H9 (cell line): ENCODE results near the gene CHD6. TPM values are rescaled to one million over a fixed set of nuclear protein-coding genes. Genes with fewer than 3 reads are reported as not detected.

Experiments used
- DNase-seq: peaks from one replicate; pipeline ENCODE4 v3.0.0-alpha.2; 2017
- H2AFZ ChIP-seq: one replicate; pipeline ENCODE4 v1.6.1; 2013; ENCODE audit warnings: mild to moderate bottlenecking, low read length, control low read depth, moderate library complexity
- H2AK5ac ChIP-seq: 2 replicates; pipeline ENCODE4 v1.6.1; 2013; ENCODE audit warnings: low read length, control low read depth, mixed read lengths; ENCODE audit not compliant: insufficient read length
- H2BK120ac ChIP-seq: one replicate; pipeline ENCODE4 v1.6.1; 2013; ENCODE audit warnings: low read depth, mild to moderate bottlenecking, low read length, control low read depth, inconsistent platforms; ENCODE audit not compliant: poor library complexity, severe bottlenecking
- H2BK12ac ChIP-seq: 2 replicates; pipeline ENCODE4 v1.6.1; 2013; ENCODE audit warnings: low read length, control low read depth, mixed read lengths, low read depth; ENCODE audit not compliant: insufficient read length
- H2BK15ac ChIP-seq: 2 replicates; pipeline ENCODE4 v1.6.1; 2013; ENCODE audit warnings: low read depth, low read length, control low read depth
- H2BK20ac ChIP-seq: one replicate; pipeline ENCODE4 v1.6.1; 2013; ENCODE audit warnings: low read depth, mild to moderate bottlenecking, low read length, control low read depth, inconsistent platforms; ENCODE audit not compliant: poor library complexity, severe bottlenecking
- H2BK5ac ChIP-seq: 2 replicates; pipeline ENCODE4 v1.6.1; 2013; ENCODE audit warnings: low read length, control low read depth, mixed read lengths; ENCODE audit not compliant: insufficient read length
- H3K14ac ChIP-seq: 2 replicates; pipeline ENCODE4 v1.6.1; 2013; ENCODE audit warnings: low read length, control low read depth; ENCODE audit not compliant: insufficient read depth
- H3K18ac ChIP-seq: 2 replicates; pipeline ENCODE4 v1.6.1; 2013; ENCODE audit warnings: low read depth, mild to moderate bottlenecking, mixed read lengths, low read length, control low read depth; ENCODE audit not compliant: insufficient read length
- H3K23ac ChIP-seq: 2 replicates; pipeline ENCODE4 v1.6.1; 2013; ENCODE audit warnings: low read length, control low read depth, mixed read lengths, low read depth; ENCODE audit not compliant: insufficient read length
- H3K23me2 ChIP-seq: 2 replicates; pipeline ENCODE4 v1.6.1; 2013; ENCODE audit warnings: low read depth, mild to moderate bottlenecking, mixed read lengths, low read length, control low read depth; ENCODE audit not compliant: insufficient read length, poor library complexity, severe bottlenecking
- H3K27ac ChIP-seq: 2 replicates; pipeline ENCODE4 v1.5.1; 2013; ENCODE audit warnings: low read length, control low read depth, mixed read lengths, low read depth; ENCODE audit not compliant: insufficient read length
- H3K27me3 ChIP-seq: 2 replicates; pipeline ENCODE4 v1.6.1; 2013; ENCODE audit warnings: low read length, control low read depth, inconsistent platforms; ENCODE audit not compliant: insufficient read depth
- H3K4ac ChIP-seq: 2 replicates; pipeline ENCODE4 v1.6.1; 2013; ENCODE audit warnings: low read depth, mild to moderate bottlenecking, control low read depth, inconsistent platforms, low read length, moderate library complexity
- H3K4me1 ChIP-seq: 2 replicates; pipeline ENCODE4 v1.6.1; 2013; ENCODE audit warnings: low read length, control low read depth, inconsistent platforms; ENCODE audit not compliant: insufficient read depth
- H3K4me2 ChIP-seq: 2 replicates; pipeline ENCODE4 v1.6.1; 2013; ENCODE audit warnings: low read length, control low read depth, mixed read lengths; ENCODE audit not compliant: insufficient read length, insufficient read depth
- H3K56ac ChIP-seq: 2 replicates; pipeline ENCODE4 v1.6.1; 2013; ENCODE audit warnings: low read depth, mild to moderate bottlenecking, mixed read lengths, low read length, control low read depth; ENCODE audit not compliant: insufficient read length
- H3K79me1 ChIP-seq: 2 replicates; pipeline ENCODE4 v1.6.1; 2013; ENCODE audit warnings: low read depth, mild to moderate bottlenecking, moderate library complexity, low read length, control low read depth, inconsistent platforms; ENCODE audit not compliant: insufficient read depth, poor library complexity, severe bottlenecking
- H3K79me2 ChIP-seq: 2 replicates; pipeline ENCODE4 v1.6.1; 2013; ENCODE audit warnings: low read length, control low read depth, inconsistent platforms; ENCODE audit not compliant: insufficient read depth
- H3K9ac ChIP-seq: 2 replicates; pipeline ENCODE4 v1.6.1; 2013; ENCODE audit warnings: low read length, control low read depth, mixed read lengths; ENCODE audit not compliant: insufficient read length; ENCODE audit errors: extremely low read depth
- H3K9me3 ChIP-seq: one replicate; pipeline ENCODE4 v1.6.1; 2013; ENCODE audit warnings: low read depth, low read length, inconsistent platforms; ENCODE audit not compliant: control insufficient read depth
- H3T11ph ChIP-seq: one replicate; pipeline ENCODE4 v1.6.1; 2013; ENCODE audit warnings: mild to moderate bottlenecking, low read length, control low read depth, inconsistent platforms
- H4K20me1 ChIP-seq: one replicate; pipeline ENCODE4 v1.6.1; 2013; ENCODE audit not compliant: control insufficient read depth, insufficient read length, insufficient read depth
- H4K5ac ChIP-seq: 2 replicates; pipeline ENCODE4 v1.6.1; 2013; ENCODE audit warnings: low read depth, mild to moderate bottlenecking, mixed read lengths, low read length, control low read depth; ENCODE audit not compliant: insufficient read length
- H4K8ac ChIP-seq: replicated peaks from 2 replicates; pipeline ENCODE4 v1.6.1; 2013; ENCODE audit warnings: low read length, control low read depth, mixed read lengths, low read depth; ENCODE audit not compliant: insufficient read length
- H4K91ac ChIP-seq: 2 replicates; pipeline ENCODE4 v1.6.1; 2013; ENCODE audit warnings: low read depth, mild to moderate bottlenecking, moderate library complexity, mixed read lengths, low read length, control low read depth; ENCODE audit not compliant: insufficient read length
- H3K27ac Mint-ChIP-seq, 3 experiments: 2 replicates in 2 of 3; 3 replicates in 1 of 3; pipeline ENCODE4 v1.8.0; 2020 to 2021; ENCODE audit warnings: mixed read lengths in 3 of 3, mild to moderate bottlenecking in 1 of 3, moderate library complexity in 1 of 3
- H3K27me3 Mint-ChIP-seq: 2 replicates; pipeline ENCODE4 v1.8.0; 2021; ENCODE audit warnings: low read depth, mild to moderate bottlenecking, moderate library complexity, mixed read lengths
- H3K36me3 Mint-ChIP-seq, 3 experiments: 2 replicates in 2 of 3; 3 replicates in 1 of 3; pipeline ENCODE4 v1.8.0; 2020 to 2021; ENCODE audit warnings: low read depth in 3 of 3, mixed read lengths in 3 of 3; ENCODE audit not compliant: insufficient read depth in 1 of 3
- H3K4me1 Mint-ChIP-seq, 2 experiments: 2 replicates each; pipeline ENCODE4 v1.8.0; 2020; ENCODE audit warnings: mixed read lengths in 2 of 2
- H3K4me3 Mint-ChIP-seq, 2 experiments: 2 replicates in 1 of 2; 3 replicates in 1 of 2; pipeline ENCODE4 v1.8.0; 2020 to 2021; ENCODE audit warnings: mild to moderate bottlenecking in 2 of 2, mixed read lengths in 2 of 2, moderate library complexity in 1 of 2
- H3K9me3 Mint-ChIP-seq, 2 experiments: 2 replicates in 1 of 2; 3 replicates in 1 of 2; pipeline ENCODE4 v1.8.0; 2020; ENCODE audit warnings: mild to moderate bottlenecking in 2 of 2, mixed read lengths in 2 of 2, moderate library complexity in 1 of 2
- CTCF ChIP-seq: fragments of 200-600 bp; sonication (generic); conservative IDR thresholded peaks from 3 replicates; pipeline ENCODE4 v1.8.0; 2021; ENCODE audit warnings: antibody characterized with exemption, mild to moderate bottlenecking
- WGBS: extraction: QIAGEN DNeasy Blood & Tissue Kit; methylation state at CpG from one replicate; pipeline ENCODE4 v1.1.7; 2013; ENCODE audit warnings: missing lambda C conversion rate, low lambda C conversion rate, mixed read lengths; ENCODE audit not compliant: insufficient read length; ENCODE audit errors: extremely low coverage; 5-methylcytosine and 5-hydroxymethylcytosine counted together
- total RNA-seq: library from RNA; stranded (reverse); gene quantifications from 2 replicates; pipeline ENCODE4 v1.2.1, GENCODE V29; 2021

The CHD6 gene
- total RNA-seq, 1 experiment from 2014 or later: 51.5 TPM

GRCh38 chr20:41524980-41525613 lies 93.1 kb downstream of the CHD6 start:
- peaks cover 0 to 8% of the 10 kb centered on the region in 2 experiments; a peak in 1 of 4 replicates for H3K4me1 Mint-ChIP-seq
- Histone ChIP-seq H3K79me2 (peaks cover 2% of the 10 kb centered on the region; the same call in 1 of the 2 replicates), H2BK5ac (no peak overlapping the region), H3K27me3 (no peaks in the 10 kb centered on the region), H3K27ac (no peak overlapping the region), H2BK12ac (no peak overlapping the region), H3T11ph (no peak overlapping the region), H3K23me2 (no peaks in the 10 kb centered on the region), H4K5ac (no peak overlapping the region), H2BK15ac (no peak overlapping the region), H3K56ac (no peak overlapping the region), H2AFZ (no peak overlapping the region), H4K8ac (no peak overlapping the region), H3K4me1 (no peaks in the 10 kb centered on the region), H3K18ac (no peak overlapping the region), H4K20me1 (no peaks in the 10 kb centered on the region), H2AK5ac (no peak overlapping the region), H3K9me3 (no peaks in the 10 kb centered on the region), H2BK120ac (no peak overlapping the region), H3K9ac (no peak overlapping the region), H3K14ac (peak overlapping the region; percentile 16; the same call in 1 of the 2 replicates), H3K79me1 (peaks cover 3% of the 10 kb centered on the region), H2BK20ac (no peak overlapping the region), H4K91ac (no peak overlapping the region), H3K23ac (no peak overlapping the region), H3K4ac (no peak overlapping the region), H3K4me2 (no peak overlapping the region)
- TF ChIP-seq CTCF: no peak
- H3K4me3 Mint-ChIP-seq: no peak overlapping the region
- H3K9me3 Mint-ChIP-seq: no peaks in the 10 kb centered on the region
- H3K27me3 Mint-ChIP-seq: no peaks in the 10 kb centered on the region
- H3K36me3 Mint-ChIP-seq: peaks cover 0 to 9% (median 4%) of the 10 kb centered on the region in 3 experiments; a peak in 5 of 7 replicates
- peak overlapping the region in 2 of 3 experiments; percentile 3 to 45; a peak in 4 of 7 replicates for H3K27ac Mint-ChIP-seq
- no peak for DNase-seq
- WGBS: no CpG with 5 or more reads among the region's 6 CpGs
